Measurements from ENCODE around the gene KCNC1. TPM values are rescaled to one million over a fixed set of nuclear protein-coding genes. Genes with fewer than 3 reads are reported as not detected.

The KCNC1 gene
- total RNA-seq, 1 experiment from 2014 or later: 0.04 TPM

DNA sequence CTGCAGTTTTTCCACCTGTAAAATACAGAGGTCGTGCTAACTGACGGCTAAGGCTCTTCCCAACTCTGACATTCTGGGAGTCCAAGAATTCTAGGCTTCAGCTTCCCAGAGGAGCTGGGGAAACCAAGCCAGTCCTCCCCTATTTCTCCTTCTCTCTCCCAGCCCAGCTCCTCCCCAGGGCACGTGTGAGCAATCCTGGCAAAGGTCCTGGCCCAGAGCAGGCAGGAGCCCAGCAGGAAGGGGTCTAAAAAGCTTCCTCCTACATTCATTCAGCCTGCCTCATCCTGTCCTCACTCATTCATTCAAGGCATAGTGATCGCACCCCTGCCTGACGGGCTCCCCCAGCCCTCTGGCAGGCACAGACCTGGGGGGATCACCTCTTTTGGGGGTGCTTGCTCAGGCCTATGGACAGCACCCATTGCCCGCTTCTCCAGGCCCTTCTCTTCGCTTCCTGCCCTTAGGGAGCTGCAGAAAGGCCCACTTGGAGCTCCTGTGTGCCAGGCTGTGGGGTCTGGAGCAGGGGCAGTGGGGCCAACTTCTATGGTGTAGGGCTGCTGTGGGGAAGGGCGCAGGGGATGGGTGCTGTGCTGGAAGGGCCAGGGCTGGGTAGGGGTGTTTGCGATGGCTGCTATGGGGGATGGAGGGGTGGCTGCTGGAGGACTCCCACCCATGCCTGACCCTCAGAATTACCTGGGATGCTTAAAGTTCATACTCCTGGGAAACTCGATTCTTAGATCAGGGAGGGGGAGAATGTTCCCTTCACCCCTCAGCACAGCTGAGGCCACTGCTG lies 9.8 kb downstream of the KCNC1 start:
- no peak overlapping the region for H2BK120ac ChIP-seq (ENCODE audit: low read depth, low read length, poor library complexity, severe bottlenecking)
- Mint-ChIP-seq H3K36me3 (ENCODE audit: insufficient read depth in 1 of 3, low read depth in 3 of 3) (no peaks in the 10 kb centered on the region), H3K4me1 (no peaks in the 10 kb centered on the region), H3K9me3 (no peaks in the 10 kb centered on the region), H3K4me3 (no peak overlapping the region), H3K27me3 (ENCODE audit: low read depth) (peaks cover 23% of the 10 kb centered on the region), H3K27ac (peak overlapping the region in 1 of 3 experiments; percentile 44; a peak in 1 of 7 replicates)
- H3T11ph ChIP-seq (ENCODE audit: low read length): no peak overlapping the region
- no peak overlapping the region for H3K9ac ChIP-seq (ENCODE audit: extremely low read depth, insufficient read length, low read length)
- H3K27me3 ChIP-seq (ENCODE audit: insufficient read depth, low read length): no peaks in the 10 kb centered on the region
- no peak overlapping the region for H2BK20ac ChIP-seq (ENCODE audit: low read depth, low read length, poor library complexity, severe bottlenecking)
- no peak overlapping the region for H3K4ac ChIP-seq (ENCODE audit: low read depth, low read length)
- no peaks in the 10 kb centered on the region for H3K23me2 ChIP-seq (ENCODE audit: insufficient read length, low read depth, low read length, poor library complexity, severe bottlenecking)
- H3K27ac ChIP-seq (ENCODE audit: insufficient read length, low read depth, low read length): no peak overlapping the region
- no peak for TF ChIP-seq CTCF (conservative IDR thresholded peaks at IDR 0.05)
- H2BK15ac ChIP-seq (ENCODE audit: low read depth, low read length): no peak overlapping the region
- no peak overlapping the region for H2BK12ac ChIP-seq (ENCODE audit: insufficient read length, low read depth, low read length)
- no peak overlapping the region for H3K4me2 ChIP-seq (ENCODE audit: insufficient read depth, insufficient read length, low read length)
- no peaks in the 10 kb centered on the region for H3K79me1 ChIP-seq (ENCODE audit: insufficient read depth, low read depth, low read length, poor library complexity, severe bottlenecking)
- WGBS (ENCODE audit: extremely low coverage, insufficient read length, low lambda C conversion rate): no CpG with 5 or more reads among the region's 10 CpGs
- no peaks in the 10 kb centered on the region for H3K4me1 ChIP-seq (ENCODE audit: insufficient read depth, low read length)
- no peaks in the 10 kb centered on the region for H3K79me2 ChIP-seq (ENCODE audit: insufficient read depth, low read length)
- H3K23ac ChIP-seq (ENCODE audit: insufficient read length, low read depth, low read length): no peak overlapping the region
- H3K9me3 ChIP-seq (ENCODE audit: control insufficient read depth, low read depth, low read length): no peaks in the 10 kb centered on the region
- H2BK5ac ChIP-seq (ENCODE audit: insufficient read length, low read length): no peak overlapping the region
- DNase-seq: no peak
- H4K5ac ChIP-seq (ENCODE audit: insufficient read length, low read depth, low read length): no peak overlapping the region
- no peak overlapping the region for H4K91ac ChIP-seq (ENCODE audit: insufficient read length, low read depth, low read length)
- H4K8ac ChIP-seq (replicated peaks; ENCODE audit: insufficient read length, low read depth, low read length): no peak overlapping the region
- no peak overlapping the region for H2AFZ ChIP-seq (ENCODE audit: low read length)
- H3K14ac ChIP-seq (ENCODE audit: insufficient read depth, low read length): no peak overlapping the region
- no peaks in the 10 kb centered on the region for H4K20me1 ChIP-seq (ENCODE audit: control insufficient read depth, insufficient read depth, insufficient read length)
- H3K18ac ChIP-seq (ENCODE audit: insufficient read length, low read depth, low read length): no peak overlapping the region
- no peak overlapping the region for H2AK5ac ChIP-seq (ENCODE audit: insufficient read length, low read length)
- no peak overlapping the region for H3K56ac ChIP-seq (ENCODE audit: insufficient read length, low read depth, low read length)
